Measurements from ENCODE around the gene PIK3C2G. TPM values are rescaled to one million over a fixed set of nuclear protein-coding genes. Genes with fewer than 3 reads are reported as not detected.

The PIK3C2G gene, protein sequence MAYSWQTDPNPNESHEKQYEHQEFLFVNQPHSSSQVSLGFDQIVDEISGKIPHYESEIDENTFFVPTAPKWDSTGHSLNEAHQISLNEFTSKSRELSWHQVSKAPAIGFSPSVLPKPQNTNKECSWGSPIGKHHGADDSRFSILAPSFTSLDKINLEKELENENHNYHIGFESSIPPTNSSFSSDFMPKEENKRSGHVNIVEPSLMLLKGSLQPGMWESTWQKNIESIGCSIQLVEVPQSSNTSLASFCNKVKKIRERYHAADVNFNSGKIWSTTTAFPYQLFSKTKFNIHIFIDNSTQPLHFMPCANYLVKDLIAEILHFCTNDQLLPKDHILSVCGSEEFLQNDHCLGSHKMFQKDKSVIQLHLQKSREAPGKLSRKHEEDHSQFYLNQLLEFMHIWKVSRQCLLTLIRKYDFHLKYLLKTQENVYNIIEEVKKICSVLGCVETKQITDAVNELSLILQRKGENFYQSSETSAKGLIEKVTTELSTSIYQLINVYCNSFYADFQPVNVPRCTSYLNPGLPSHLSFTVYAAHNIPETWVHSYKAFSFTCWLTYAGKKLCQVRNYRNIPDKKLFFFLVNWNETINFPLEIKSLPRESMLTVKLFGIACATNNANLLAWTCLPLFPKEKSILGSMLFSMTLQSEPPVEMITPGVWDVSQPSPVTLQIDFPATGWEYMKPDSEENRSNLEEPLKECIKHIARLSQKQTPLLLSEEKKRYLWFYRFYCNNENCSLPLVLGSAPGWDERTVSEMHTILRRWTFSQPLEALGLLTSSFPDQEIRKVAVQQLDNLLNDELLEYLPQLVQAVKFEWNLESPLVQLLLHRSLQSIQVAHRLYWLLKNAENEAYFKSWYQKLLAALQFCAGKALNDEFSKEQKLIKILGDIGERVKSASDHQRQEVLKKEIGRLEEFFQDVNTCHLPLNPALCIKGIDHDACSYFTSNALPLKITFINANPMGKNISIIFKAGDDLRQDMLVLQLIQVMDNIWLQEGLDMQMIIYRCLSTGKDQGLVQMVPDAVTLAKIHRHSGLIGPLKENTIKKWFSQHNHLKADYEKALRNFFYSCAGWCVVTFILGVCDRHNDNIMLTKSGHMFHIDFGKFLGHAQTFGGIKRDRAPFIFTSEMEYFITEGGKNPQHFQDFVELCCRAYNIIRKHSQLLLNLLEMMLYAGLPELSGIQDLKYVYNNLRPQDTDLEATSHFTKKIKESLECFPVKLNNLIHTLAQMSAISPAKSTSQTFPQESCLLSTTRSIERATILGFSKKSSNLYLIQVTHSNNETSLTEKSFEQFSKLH (N-terminal part only)
- total RNA-seq, result not detected in 2 replicates

DNA sequence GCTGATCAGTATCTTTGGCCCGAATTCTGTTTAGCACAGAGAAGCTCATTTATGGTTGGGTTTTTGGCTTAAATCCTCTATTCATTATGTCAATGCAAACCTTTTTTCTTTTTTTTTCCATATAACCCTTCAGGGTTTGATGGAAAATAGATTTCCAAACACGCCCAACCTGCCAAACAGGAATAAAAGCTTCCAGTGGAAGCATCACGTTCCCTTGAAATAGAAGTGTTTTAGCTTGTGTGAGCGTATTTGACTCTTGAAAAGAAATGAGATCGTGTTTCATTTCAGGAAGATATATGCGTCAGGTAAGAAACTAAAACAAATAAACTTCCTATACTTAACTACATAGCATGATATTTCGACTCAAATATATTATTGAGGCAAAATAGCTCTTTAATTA lies at the start of gene PIK3C2G:
PIK3C2G (plus strand) TSS at position 246 of the 400 bp plus-strand sequence. CDS start 20,564 bp downstream, outside the sequence.

Other genes with a start within 250 kb of the PIK3C2G start
- gene RERGL, start 171.3 kb upstream of the PIK3C2G start, total RNA-seq, result not detected in 2 replicates

Data from cardiac atrium fibroblast (primary cell).